C4-2B (cell line): ENCODE results near the gene PNLDC1.

Source experiments
- CTCF ChIP-seq: fragments of 450-650 bp; conservative IDR thresholded peaks from 2 replicates; pipeline ENCODE4 v1.5.1; 2017; ENCODE audit warnings: mild to moderate bottlenecking
- ZFX ChIP-seq: fragments of 450-650 bp; IDR thresholded peaks from 2 replicates; pipeline ENCODE4 v1.6.1; 2017

GRCh38 chr6:159758031-159759001 is 41.8 kb upstream of the PNLDC1 start:
- TF ChIP-seq CTCF = no peak
- TF ChIP-seq ZFX = no peak
